ENCODE results near the gene FANCE. TPM values are rescaled to one million over a fixed set of nuclear protein-coding genes. Genes with fewer than 3 reads are reported as not detected.

The FANCE gene
- total RNA-seq, 1 donor, result 16.6 TPM

- no peak for TF ChIP-seq CTCF (IDR thresholded peaks at IDR 0.05; ENCODE audit: extremely low read depth, low read depth, low read length)
- no peak for DNase-seq (ENCODE audit: insufficient read length, low spot score, missing footprints)
- Histone ChIP-seq H3K79me2 (ENCODE audit: insufficient read depth, low read length) (peaks cover 4% of the 10 kb centered on the region), H3K27me3 (ENCODE audit: insufficient read depth, low read length) (no peaks in the 10 kb centered on the region), H3K27ac (ENCODE audit: low read depth, low read length) (peak overlapping the region; percentile 52), H3K4me2 (ENCODE audit: insufficient read depth, low read length) (peak overlapping the region; percentile 37), H3K4me1 (ENCODE audit: insufficient read depth, low read length) (peaks cover 40% of the 10 kb centered on the region), H3K4me3 (ENCODE audit: insufficient read depth, low read length) (no peak overlapping the region), H2AFZ (ENCODE audit: low read length) (no peak overlapping the region), H3K9me3 (ENCODE audit: low read depth, low read length) (peaks cover 4% of the 10 kb centered on the region), H4K20me1 (ENCODE audit: insufficient read depth, low read length) (no peaks in the 10 kb centered on the region), H3K36me3 (ENCODE audit: insufficient read depth, low read length) (peaks cover 33% of the 10 kb centered on the region)
Measured at GRCh38 chr6:35427435-35427834, 24.7 kb upstream of the FANCE start.

- no peaks in the 10 kb centered on the region for H3K27me3 ChIP-seq (ENCODE audit: insufficient read depth, low read length)
- H4K20me1 ChIP-seq (ENCODE audit: insufficient read depth, low read length), result no peaks in the 10 kb centered on the region
- H3K79me2 ChIP-seq (ENCODE audit: insufficient read depth, low read length), result peaks cover 4% of the 10 kb centered on the region
- DNase-seq (ENCODE audit: insufficient read length, low spot score, missing footprints), result peak; percentile 96
- no peak overlapping the region for H2AFZ ChIP-seq (ENCODE audit: low read length)
- H3K4me1 ChIP-seq (ENCODE audit: insufficient read depth, low read length), result peaks cover 40% of the 10 kb centered on the region
- H3K9me3 ChIP-seq (ENCODE audit: low read depth, low read length), result peaks cover 4% of the 10 kb centered on the region
- peak overlapping the region; percentile 37 for H3K4me2 ChIP-seq (ENCODE audit: insufficient read depth, low read length)
- no peak for TF ChIP-seq CTCF (IDR thresholded peaks at IDR 0.05; ENCODE audit: extremely low read depth, low read depth, low read length)
- H3K27ac ChIP-seq (ENCODE audit: low read depth, low read length), result peak overlapping the region; percentile 52
- H3K4me3 ChIP-seq (ENCODE audit: insufficient read depth, low read length), result peak overlapping the region; percentile 28
- peaks cover 31% of the 10 kb centered on the region for H3K36me3 ChIP-seq (ENCODE audit: insufficient read depth, low read length)
Measured at GRCh38 chr6:35427851-35428321, 24.3 kb upstream of the FANCE start.

- Histone ChIP-seq H3K4me2 (ENCODE audit: insufficient read depth, low read length) (peak overlapping the region; percentile 37), H3K79me2 (ENCODE audit: insufficient read depth, low read length) (peaks cover 4% of the 10 kb centered on the region), H3K27ac (ENCODE audit: low read depth, low read length) (peak overlapping the region; percentile 52), H3K27me3 (ENCODE audit: insufficient read depth, low read length) (no peaks in the 10 kb centered on the region), H2AFZ (ENCODE audit: low read length) (no peak overlapping the region), H3K36me3 (ENCODE audit: insufficient read depth, low read length) (peaks cover 31% of the 10 kb centered on the region), H3K4me3 (ENCODE audit: insufficient read depth, low read length) (peak overlapping the region; percentile 28), H3K9me3 (ENCODE audit: low read depth, low read length) (peaks cover 4% of the 10 kb centered on the region), H4K20me1 (ENCODE audit: insufficient read depth, low read length) (no peaks in the 10 kb centered on the region), H3K4me1 (ENCODE audit: insufficient read depth, low read length) (peaks cover 40% of the 10 kb centered on the region)
- no peak for TF ChIP-seq CTCF (IDR thresholded peaks at IDR 0.05; ENCODE audit: extremely low read depth, low read depth, low read length)
- DNase-seq (ENCODE audit: insufficient read length, low spot score, missing footprints), result no peak
Measured at GRCh38 chr6:35428421-35429149, 23.6 kb upstream of the FANCE start.

GRCh38 chr6:35429463-35429862, 22.7 kb upstream of the FANCE start:
- Histone ChIP-seq H3K4me3 (ENCODE audit: insufficient read depth, low read length) (no peak overlapping the region), H3K9me3 (ENCODE audit: low read depth, low read length) (peaks cover 4% of the 10 kb centered on the region), H3K27me3 (ENCODE audit: insufficient read depth, low read length) (no peaks in the 10 kb centered on the region), H3K4me1 (ENCODE audit: insufficient read depth, low read length) (peaks cover 40% of the 10 kb centered on the region), H4K20me1 (ENCODE audit: insufficient read depth, low read length) (no peaks in the 10 kb centered on the region), H3K79me2 (ENCODE audit: insufficient read depth, low read length) (peaks cover 4% of the 10 kb centered on the region), H3K27ac (ENCODE audit: low read depth, low read length) (no peak overlapping the region), H3K4me2 (ENCODE audit: insufficient read depth, low read length) (no peak overlapping the region), H3K36me3 (ENCODE audit: insufficient read depth, low read length) (peaks cover 26% of the 10 kb centered on the region), H2AFZ (ENCODE audit: low read length) (no peak overlapping the region)
- no peak for TF ChIP-seq CTCF (IDR thresholded peaks at IDR 0.05; ENCODE audit: extremely low read depth, low read depth, low read length)
- DNase-seq (ENCODE audit: insufficient read length, low spot score, missing footprints), result no peak
